ENCODE measurements around the gene FGFR2. TPM values are rescaled to one million over a fixed set of nuclear protein-coding genes. Genes with fewer than 3 reads are reported as not detected.

The FGFR2 gene
- total and polyA plus RNA-seq, 3 experiments from 2014 or later = 0.11 to 1.3 (median 0.13) TPM

GRCh38 chr10:121435099-121435875, 163.0 kb downstream of the FGFR2 start:
- Histone ChIP-seq H3K36me3 (ENCODE audit: insufficient read depth, low read length) (no peaks in the 10 kb centered on the region), H3K4me3 (ENCODE audit: low read length) (no peak overlapping the region), H3K27ac (ENCODE audit: low read depth, low read length) (no peak overlapping the region), H3K27me3 (ENCODE audit: insufficient read depth, low read length, poor library complexity, severe bottlenecking) (no peaks in the 10 kb centered on the region), H3K9me3 (ENCODE audit: low read length) (no peaks in the 10 kb centered on the region), H3K4me1 (ENCODE audit: insufficient read depth, low read length) (no peaks in the 10 kb centered on the region)
- ChIA-PET POLR2A (no interaction called here), CTCF (interaction anchor here (1.3 kb wide), 1 partner anchor 21 kb away, joined by 3 read pairs; no protein-coding TSS in a partner anchor)
- Mint-ChIP-seq H3K36me3 (no peaks in the 10 kb centered on the region), H3K4me3 (no peak overlapping the region), H3K27ac (no peak overlapping the region), H3K4me1 (no peaks in the 10 kb centered on the region), H3K27me3 (peaks cover 3 to 6% of the 10 kb centered on the region in 2 donors), H3K9me3 (peaks cover 0 to 2% (median 0%) of the 10 kb centered on the region in 5 donors)
- DNase-seq = no peak

DNA sequence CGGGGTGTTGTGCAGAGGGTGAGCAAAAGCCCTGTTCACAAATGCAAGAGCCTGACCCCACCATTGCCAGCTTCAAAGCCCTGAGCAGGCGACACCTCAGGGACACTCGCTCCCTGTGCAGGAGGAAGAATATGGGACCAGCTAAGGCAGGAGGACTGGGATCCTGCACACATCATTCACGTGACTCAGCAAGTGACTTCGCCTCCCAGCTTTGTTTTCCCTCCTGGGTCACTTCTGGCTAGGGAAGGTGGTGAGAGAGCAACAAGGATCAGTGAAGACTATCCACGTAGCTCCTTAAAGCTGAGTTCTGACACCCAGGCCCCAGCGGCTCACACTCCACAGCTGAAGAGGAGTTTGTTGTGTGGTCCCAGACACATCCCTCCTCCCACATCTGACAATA, 164.3 kb downstream of the FGFR2 start:
- ChIA-PET POLR2A (no interaction called here), CTCF (interaction anchor here (1.3 kb wide), 1 partner anchor 20 kb away, joined by 3 read pairs; no protein-coding TSS in a partner anchor)
- no peak for DNase-seq
- Mint-ChIP-seq H3K4me3 (no peak overlapping the region), H3K27ac (no peak overlapping the region), H3K27me3 (peaks cover 3 to 8% of the 10 kb centered on the region in 2 donors), H3K4me1 (no peaks in the 10 kb centered on the region), H3K36me3 (no peaks in the 10 kb centered on the region), H3K9me3 (peaks cover 0 to 2% (median 0%) of the 10 kb centered on the region in 5 donors)
- Histone ChIP-seq H3K4me3 (ENCODE audit: low read length) (no peak overlapping the region), H3K4me1 (ENCODE audit: insufficient read depth, low read length) (no peaks in the 10 kb centered on the region), H3K36me3 (ENCODE audit: insufficient read depth, low read length) (no peaks in the 10 kb centered on the region), H3K27ac (ENCODE audit: low read depth, low read length) (no peak overlapping the region), H3K9me3 (ENCODE audit: low read length) (no peaks in the 10 kb centered on the region), H3K27me3 (ENCODE audit: insufficient read depth, low read length, poor library complexity, severe bottlenecking) (no peaks in the 10 kb centered on the region)

DNA sequence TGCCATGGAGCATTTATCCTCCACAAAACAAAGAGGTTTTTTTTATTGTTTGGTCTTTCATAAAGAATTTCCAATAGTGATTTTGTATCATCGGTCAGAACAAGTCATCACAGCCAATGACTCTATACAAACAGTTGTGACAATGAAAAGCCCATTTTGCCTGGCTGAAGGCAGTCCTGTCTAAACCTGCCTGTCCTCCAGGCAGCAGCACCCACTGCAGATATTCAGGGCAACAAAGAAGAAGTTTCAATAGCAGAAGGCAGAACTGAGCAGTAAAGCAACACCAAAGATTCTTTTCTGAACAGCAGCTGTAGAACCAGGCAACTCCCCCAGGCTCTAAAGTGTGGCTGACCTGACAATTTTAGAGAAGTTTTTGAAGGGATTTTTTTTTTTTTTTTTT, 169.4 kb downstream of the FGFR2 start:
- POLR2A ChIA-PET = no interaction called here
- no peak overlapping the region for H3K4me3 ChIP-seq (ENCODE audit: low read length)
- H3K27ac ChIP-seq (ENCODE audit: low read depth, low read length) = no peak overlapping the region
- H3K27me3 ChIP-seq (ENCODE audit: insufficient read depth, low read length, poor library complexity, severe bottlenecking) = no peaks in the 10 kb centered on the region
- Mint-ChIP-seq H3K36me3 (no peaks in the 10 kb centered on the region), H3K4me1 (no peaks in the 10 kb centered on the region), H3K27me3 (peaks cover 0 to 8% of the 10 kb centered on the region in 2 donors), H3K9me3 (peaks cover 0 to 2% (median 0%) of the 10 kb centered on the region in 5 donors), H3K4me3 (no peak overlapping the region), H3K27ac (no peak overlapping the region)
- H3K9me3 ChIP-seq (ENCODE audit: low read length) = no peaks in the 10 kb centered on the region
- no peaks in the 10 kb centered on the region for H3K4me1 ChIP-seq (ENCODE audit: insufficient read depth, low read length)
- CTCF ChIA-PET = no interaction called here
- no peak for DNase-seq
- no peaks in the 10 kb centered on the region for H3K36me3 ChIP-seq (ENCODE audit: insufficient read depth, low read length)

Data from CD8-positive, alpha-beta memory T cell (primary cell).